ENCODE results near the gene PHETA2.
"Not testable (repeated sequence)": the region's sequence is repeated elsewhere in the genome, so short reads cannot be mapped to it uniquely, and the experiment has no call there.

Gene PHETA2

GRCh38 chr22:42111798-42112197 lies 37.8 kb downstream of the PHETA2 start:
- DNase-seq: no peak

- DNase-seq: not testable (repeated sequence)
Observed at GRCh38 chr22:42112793-42113192, 38.7 kb downstream of the PHETA2 start.

- peak; percentile 27 for DNase-seq
Observed at GRCh38 chr22:42114721-42115120, 40.7 kb downstream of the PHETA2 start.

GRCh38 chr22:42115420-42115830 lies 41.4 kb downstream of the PHETA2 start:
- DNase-seq: not testable (repeated sequence)

- peak; percentile 36 for DNase-seq
Observed at GRCh38 chr22:42116848-42117424, 42.9 kb downstream of the PHETA2 start.

GRCh38 chr22:42120231-42121021 lies 46.4 kb downstream of the PHETA2 start:
- peak; percentile 58 for DNase-seq

- not testable (repeated sequence) for DNase-seq
Observed at GRCh38 chr22:42123529-42123928, 49.5 kb downstream of the PHETA2 start.

- DNase-seq: no peak
Observed at GRCh38 chr22:42127606-42128005, 53.6 kb downstream of the PHETA2 start.

GRCh38 chr22:42128007-42128406 lies 54.0 kb downstream of the PHETA2 start:
- DNase-seq: not testable (repeated sequence)

Data from activated CD4-positive, alpha-beta T cell treated with anti-CD3 and anti-CD28 coated beads for 48 hours (primary cell).